GM23248 (cell line): Measurements from ENCODE around the gene RNF10.

Experiments used
- EZH2 ChIP-seq: fragments of 200-600 bp; sonication (generic); IDR thresholded peaks from 2 replicates; pipeline ENCODE4 v1.6.1; 2018; ENCODE audit warnings: antibody characterized with exemption, mild to moderate bottlenecking; ENCODE audit not compliant: insufficient read depth, poor library complexity, severe bottlenecking
- EZH2phosphoT487 ChIP-seq: fragments of 200-600 bp; sonication (generic); IDR thresholded peaks from 2 replicates; pipeline ENCODE4 v1.6.1; 2018; ENCODE audit warnings: antibody characterized with exemption, moderate library complexity, mild to moderate bottlenecking, low read depth; ENCODE audit not compliant: insufficient read depth

DNA sequence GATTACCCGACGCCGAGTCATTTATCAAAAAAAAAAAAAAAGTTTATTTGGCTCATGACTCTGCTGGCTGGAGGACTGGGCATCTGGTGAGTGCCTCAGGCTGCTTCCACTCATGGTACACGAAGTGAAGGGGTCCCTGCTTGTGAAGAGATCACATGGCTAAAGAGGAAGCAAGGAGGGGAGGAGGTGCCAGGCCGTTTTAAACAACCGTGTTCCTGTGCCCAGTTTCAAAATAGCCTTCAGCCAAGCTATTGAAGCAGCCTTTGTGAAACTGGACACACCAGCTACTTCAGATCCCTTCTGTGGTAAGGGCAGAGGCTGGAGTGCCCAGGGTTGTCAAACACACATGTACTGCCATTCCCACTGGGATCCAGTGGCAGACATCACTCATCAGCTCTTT lies 39.4 kb downstream of the RNF10 start:
- TF ChIP-seq EZH2phosphoT487 (no peak), EZH2 (no peak)
